NK-92 (cell line): ENCODE results near the gene SLC8B1.

Experiments used
- DNase-seq: peaks from one replicate; lab custom pipeline; 2025; ENCODE audit not compliant: unreplicated experiment; lab: John Stamatoyannopoulos, UW

SLC8B1 gene

GRCh38 chr12:113248842-113249435 is 86.0 kb downstream of the SLC8B1 start:
- DNase-seq, result no peak
